K562 (cell line): Measurements from ENCODE around the gene RALGPS1. TPM values are rescaled to one million over a fixed set of nuclear protein-coding genes. Genes with fewer than 3 reads are reported as not detected.

Experiments
- HLTF ChIP-seq: fragments of 450-650 bp; IDR thresholded peaks from 2 replicates; pipeline ENCODE4 v1.6.1; 2016
- RFX7 ChIP-seq: fragments of 250-450 bp; sonication (Bioruptor Pico); IDR thresholded peaks from 2 replicates; pipeline ENCODE4 v1.5.1; 2021; ENCODE audit warnings: mild to moderate bottlenecking
- SIN3B ChIP-seq: fragments of 450-650 bp; IDR thresholded peaks from 2 replicates; pipeline ENCODE4 v1.6.1; 2017; ENCODE audit warnings: low read depth, mild to moderate bottlenecking, moderate library complexity
- SMARCA5 ChIP-seq: fragments of 450-650 bp; IDR thresholded peaks from 2 replicates; pipeline ENCODE4 v1.6.1; 2016
- ZBTB7A ChIP-seq: IDR thresholded peaks from 2 replicates; pipeline ENCODE4 v1.6.1; 2011; ENCODE audit warnings: low read depth, mild to moderate bottlenecking, low read length, moderate library complexity, borderline replicate concordance; ENCODE audit not compliant: control insufficient read depth
- ZNF282 ChIP-seq: sonication (generic); formaldehyde crosslinking; IDR thresholded peaks from 2 replicates; pipeline ENCODE4 v1.8.1; 2023; ENCODE audit warnings: missing genetic modification reagents
- ZNF3 ChIP-seq: fragments of 250-450 bp; sonication (Bioruptor Pico); IDR thresholded peaks from 2 replicates; pipeline ENCODE4 v1.5.0; 2021; ENCODE audit warnings: mild to moderate bottlenecking, moderate library complexity
- polyA plus RNA-seq, 8 experiments: library from polyadenylated mRNA; depleted of rRNA in 4 of 8; stranded (reverse) in 5 of 8; unstranded in 3 of 8; fragments of >200 nt; fragmentation: Nextera tagmentation in 2 of 8; fragmentation: Illumina TruSeq in 1 of 8; extraction: Ambion mirVana in 2 of 8; extraction: Trizol in 1 of 8; gene quantifications; 2 replicates each; pipeline versions ENCODE4 v1.2.1 to v1.2.3, GENCODE V29; 2011 to 2014; ENCODE audit warnings: inconsistent platforms in 1 of 8, missing spikeins in 1 of 8
- total RNA-seq, 7 experiments: library from RNA; depleted of rRNA in 6 of 7; stranded (reverse); fragments of >200 nt in 6 of 7; fragmentation: Illumina TruSeq in 2 of 7; extraction: Trizol in 2 of 7; gene quantifications; 2 replicates each; pipeline versions ENCODE4 v1.2.1 to v1.2.3, GENCODE V29; 2011 to 2021; ENCODE audit warnings: low replicate concordance in 1 of 7
- TF ChIP-seq, protein P1 (sequence below): IDR thresholded peaks from 3 replicates; pipeline ENCODE4 v1.6.1; 2011; ENCODE audit warnings: borderline replicate concordance, mild to moderate bottlenecking; ENCODE audit not compliant: insufficient read length, insufficient read depth
- TF ChIP-seq, protein P2 (sequence below): fragments of 150-350 bp; IDR thresholded peaks from 2 replicates; pipeline ENCODE4 v1.6.1; 2014; ENCODE audit warnings: low read depth, mild to moderate bottlenecking, low read length, borderline replicate concordance
- TF ChIP-seq, protein P3 (sequence below), 2 experiments: fragments of 450-650 bp; IDR thresholded peaks; 2 replicates each; pipeline ENCODE4 v1.6.1; 2016
- TF ChIP-seq, protein P4 (sequence below): sonication (generic); formaldehyde crosslinking; IDR thresholded peaks from 2 replicates; pipeline ENCODE4 v1.5.0; 2020; ENCODE audit warnings: missing genetic modification reagents
- TF ChIP-seq, protein P5 (sequence below): sonication (generic); formaldehyde crosslinking; IDR thresholded peaks from 2 replicates; pipeline ENCODE4 v1.8.0; 2023; ENCODE audit warnings: missing genetic modification reagents, mild to moderate bottlenecking, borderline replicate concordance

The RALGPS1 gene
- total and polyA plus RNA-seq, 9 of the 15 experiments (the other 6 are each of a cell fraction or from before 2014, with no cell fraction given) = 0.04 to 2.6 (median 1.5) TPM

DNA sequence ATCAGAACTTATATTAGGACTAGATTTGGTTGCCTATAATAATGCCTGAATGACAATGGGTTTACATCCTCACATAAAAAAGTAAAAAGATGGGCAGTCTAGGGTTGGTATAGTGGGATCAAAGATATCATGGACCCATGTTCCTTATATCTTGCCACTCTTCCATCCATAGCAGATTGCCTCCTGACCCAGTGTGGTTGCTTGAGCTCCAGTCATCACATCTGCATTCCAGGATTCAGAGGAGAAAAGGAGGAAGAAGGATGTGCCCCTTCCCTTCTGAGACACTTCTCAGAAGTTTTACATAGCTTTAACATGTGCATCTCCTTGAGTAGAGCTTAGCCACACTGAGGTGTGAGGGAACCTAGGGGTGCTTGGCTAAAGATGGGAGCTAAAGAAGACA lies 22.9 kb downstream of the RALGPS1 start (continued):
- TF ChIP-seq, protein P1, sequence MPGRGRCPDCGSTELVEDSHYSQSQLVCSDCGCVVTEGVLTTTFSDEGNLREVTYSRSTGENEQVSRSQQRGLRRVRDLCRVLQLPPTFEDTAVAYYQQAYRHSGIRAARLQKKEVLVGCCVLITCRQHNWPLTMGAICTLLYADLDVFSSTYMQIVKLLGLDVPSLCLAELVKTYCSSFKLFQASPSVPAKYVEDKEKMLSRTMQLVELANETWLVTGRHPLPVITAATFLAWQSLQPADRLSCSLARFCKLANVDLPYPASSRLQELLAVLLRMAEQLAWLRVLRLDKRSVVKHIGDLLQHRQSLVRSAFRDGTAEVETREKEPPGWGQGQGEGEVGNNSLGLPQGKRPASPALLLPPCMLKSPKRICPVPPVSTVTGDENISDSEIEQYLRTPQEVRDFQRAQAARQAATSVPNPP = no peak
- 0 out of 2 replicates have a peak, but pooled peaks have one; percentile 33 for TF ChIP-seq SMARCA5
- TF ChIP-seq SIN3B = no peak
- TF ChIP-seq RFX7 (CRISPR knock-in tag) = no peak
- TF ChIP-seq ZNF282 (CRISPR knock-in tag) = no peak
- TF ChIP-seq, protein P2, sequence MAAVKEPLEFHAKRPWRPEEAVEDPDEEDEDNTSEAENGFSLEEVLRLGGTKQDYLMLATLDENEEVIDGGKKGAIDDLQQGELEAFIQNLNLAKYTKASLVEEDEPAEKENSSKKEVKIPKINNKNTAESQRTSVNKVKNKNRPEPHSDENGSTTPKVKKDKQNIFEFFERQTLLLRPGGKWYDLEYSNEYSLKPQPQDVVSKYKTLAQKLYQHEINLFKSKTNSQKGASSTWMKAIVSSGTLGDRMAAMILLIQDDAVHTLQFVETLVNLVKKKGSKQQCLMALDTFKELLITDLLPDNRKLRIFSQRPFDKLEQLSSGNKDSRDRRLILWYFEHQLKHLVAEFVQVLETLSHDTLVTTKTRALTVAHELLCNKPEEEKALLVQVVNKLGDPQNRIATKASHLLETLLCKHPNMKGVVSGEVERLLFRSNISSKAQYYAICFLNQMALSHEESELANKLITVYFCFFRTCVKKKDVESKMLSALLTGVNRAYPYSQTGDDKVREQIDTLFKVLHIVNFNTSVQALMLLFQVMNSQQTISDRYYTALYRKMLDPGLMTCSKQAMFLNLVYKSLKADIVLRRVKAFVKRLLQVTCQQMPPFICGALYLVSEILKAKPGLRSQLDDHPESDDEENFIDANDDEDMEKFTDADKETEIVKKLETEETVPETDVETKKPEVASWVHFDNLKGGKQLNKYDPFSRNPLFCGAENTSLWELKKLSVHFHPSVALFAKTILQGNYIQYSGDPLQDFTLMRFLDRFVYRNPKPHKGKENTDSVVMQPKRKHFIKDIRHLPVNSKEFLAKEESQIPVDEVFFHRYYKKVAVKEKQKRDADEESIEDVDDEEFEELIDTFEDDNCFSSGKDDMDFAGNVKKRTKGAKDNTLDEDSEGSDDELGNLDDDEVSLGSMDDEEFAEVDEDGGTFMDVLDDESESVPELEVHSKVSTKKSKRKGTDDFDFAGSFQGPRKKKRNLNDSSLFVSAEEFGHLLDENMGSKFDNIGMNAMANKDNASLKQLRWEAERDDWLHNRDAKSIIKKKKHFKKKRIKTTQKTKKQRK = 0 out of 2 replicates have a peak, but pooled peaks have one; percentile 50
- TF ChIP-seq HLTF = peak; percentile 90
- TF ChIP-seq, protein P3, sequence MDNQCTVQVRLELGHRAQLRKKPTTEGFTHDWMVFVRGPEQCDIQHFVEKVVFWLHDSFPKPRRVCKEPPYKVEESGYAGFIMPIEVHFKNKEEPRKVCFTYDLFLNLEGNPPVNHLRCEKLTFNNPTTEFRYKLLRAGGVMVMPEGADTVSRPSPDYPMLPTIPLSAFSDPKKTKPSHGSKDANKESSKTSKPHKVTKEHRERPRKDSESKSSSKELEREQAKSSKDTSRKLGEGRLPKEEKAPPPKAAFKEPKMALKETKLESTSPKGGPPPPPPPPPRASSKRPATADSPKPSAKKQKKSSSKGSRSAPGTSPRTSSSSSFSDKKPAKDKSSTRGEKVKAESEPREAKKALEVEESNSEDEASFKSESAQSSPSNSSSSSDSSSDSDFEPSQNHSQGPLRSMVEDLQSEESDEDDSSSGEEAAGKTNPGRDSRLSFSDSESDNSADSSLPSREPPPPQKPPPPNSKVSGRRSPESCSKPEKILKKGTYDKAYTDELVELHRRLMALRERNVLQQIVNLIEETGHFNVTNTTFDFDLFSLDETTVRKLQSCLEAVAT (IDR thresholded peaks at IDR 0.05) = no peak
- TF ChIP-seq, protein P4, sequence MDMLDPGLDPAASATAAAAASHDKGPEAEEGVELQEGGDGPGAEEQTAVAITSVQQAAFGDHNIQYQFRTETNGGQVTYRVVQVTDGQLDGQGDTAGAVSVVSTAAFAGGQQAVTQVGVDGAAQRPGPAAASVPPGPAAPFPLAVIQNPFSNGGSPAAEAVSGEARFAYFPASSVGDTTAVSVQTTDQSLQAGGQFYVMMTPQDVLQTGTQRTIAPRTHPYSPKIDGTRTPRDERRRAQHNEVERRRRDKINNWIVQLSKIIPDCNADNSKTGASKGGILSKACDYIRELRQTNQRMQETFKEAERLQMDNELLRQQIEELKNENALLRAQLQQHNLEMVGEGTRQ (CRISPR knock-in tag) = no peak
- TF ChIP-seq, protein P5, sequence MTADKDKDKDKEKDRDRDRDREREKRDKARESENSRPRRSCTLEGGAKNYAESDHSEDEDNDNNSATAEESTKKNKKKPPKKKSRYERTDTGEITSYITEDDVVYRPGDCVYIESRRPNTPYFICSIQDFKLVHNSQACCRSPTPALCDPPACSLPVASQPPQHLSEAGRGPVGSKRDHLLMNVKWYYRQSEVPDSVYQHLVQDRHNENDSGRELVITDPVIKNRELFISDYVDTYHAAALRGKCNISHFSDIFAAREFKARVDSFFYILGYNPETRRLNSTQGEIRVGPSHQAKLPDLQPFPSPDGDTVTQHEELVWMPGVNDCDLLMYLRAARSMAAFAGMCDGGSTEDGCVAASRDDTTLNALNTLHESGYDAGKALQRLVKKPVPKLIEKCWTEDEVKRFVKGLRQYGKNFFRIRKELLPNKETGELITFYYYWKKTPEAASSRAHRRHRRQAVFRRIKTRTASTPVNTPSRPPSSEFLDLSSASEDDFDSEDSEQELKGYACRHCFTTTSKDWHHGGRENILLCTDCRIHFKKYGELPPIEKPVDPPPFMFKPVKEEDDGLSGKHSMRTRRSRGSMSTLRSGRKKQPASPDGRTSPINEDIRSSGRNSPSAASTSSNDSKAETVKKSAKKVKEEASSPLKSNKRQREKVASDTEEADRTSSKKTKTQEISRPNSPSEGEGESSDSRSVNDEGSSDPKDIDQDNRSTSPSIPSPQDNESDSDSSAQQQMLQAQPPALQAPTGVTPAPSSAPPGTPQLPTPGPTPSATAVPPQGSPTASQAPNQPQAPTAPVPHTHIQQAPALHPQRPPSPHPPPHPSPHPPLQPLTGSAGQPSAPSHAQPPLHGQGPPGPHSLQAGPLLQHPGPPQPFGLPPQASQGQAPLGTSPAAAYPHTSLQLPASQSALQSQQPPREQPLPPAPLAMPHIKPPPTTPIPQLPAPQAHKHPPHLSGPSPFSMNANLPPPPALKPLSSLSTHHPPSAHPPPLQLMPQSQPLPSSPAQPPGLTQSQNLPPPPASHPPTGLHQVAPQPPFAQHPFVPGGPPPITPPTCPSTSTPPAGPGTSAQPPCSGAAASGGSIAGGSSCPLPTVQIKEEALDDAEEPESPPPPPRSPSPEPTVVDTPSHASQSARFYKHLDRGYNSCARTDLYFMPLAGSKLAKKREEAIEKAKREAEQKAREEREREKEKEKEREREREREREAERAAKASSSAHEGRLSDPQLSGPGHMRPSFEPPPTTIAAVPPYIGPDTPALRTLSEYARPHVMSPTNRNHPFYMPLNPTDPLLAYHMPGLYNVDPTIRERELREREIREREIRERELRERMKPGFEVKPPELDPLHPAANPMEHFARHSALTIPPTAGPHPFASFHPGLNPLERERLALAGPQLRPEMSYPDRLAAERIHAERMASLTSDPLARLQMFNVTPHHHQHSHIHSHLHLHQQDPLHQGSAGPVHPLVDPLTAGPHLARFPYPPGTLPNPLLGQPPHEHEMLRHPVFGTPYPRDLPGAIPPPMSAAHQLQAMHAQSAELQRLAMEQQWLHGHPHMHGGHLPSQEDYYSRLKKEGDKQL (CRISPR knock-in tag) = no peak
- no peak for TF ChIP-seq ZBTB7A
- no peak for TF ChIP-seq ZNF3 (CRISPR knock-in tag)
